ENCODE data around the gene CERK. TPM values are rescaled to one million over a fixed set of nuclear protein-coding genes. Genes with fewer than 3 reads are reported as not detected.

Gene CERK
- total and polyA plus RNA-seq, 9 of the 15 experiments (the other 6 are each of a cell fraction or from before 2014, with no cell fraction given): 1.1 to 14.9 (median 8.7) TPM

DNA sequence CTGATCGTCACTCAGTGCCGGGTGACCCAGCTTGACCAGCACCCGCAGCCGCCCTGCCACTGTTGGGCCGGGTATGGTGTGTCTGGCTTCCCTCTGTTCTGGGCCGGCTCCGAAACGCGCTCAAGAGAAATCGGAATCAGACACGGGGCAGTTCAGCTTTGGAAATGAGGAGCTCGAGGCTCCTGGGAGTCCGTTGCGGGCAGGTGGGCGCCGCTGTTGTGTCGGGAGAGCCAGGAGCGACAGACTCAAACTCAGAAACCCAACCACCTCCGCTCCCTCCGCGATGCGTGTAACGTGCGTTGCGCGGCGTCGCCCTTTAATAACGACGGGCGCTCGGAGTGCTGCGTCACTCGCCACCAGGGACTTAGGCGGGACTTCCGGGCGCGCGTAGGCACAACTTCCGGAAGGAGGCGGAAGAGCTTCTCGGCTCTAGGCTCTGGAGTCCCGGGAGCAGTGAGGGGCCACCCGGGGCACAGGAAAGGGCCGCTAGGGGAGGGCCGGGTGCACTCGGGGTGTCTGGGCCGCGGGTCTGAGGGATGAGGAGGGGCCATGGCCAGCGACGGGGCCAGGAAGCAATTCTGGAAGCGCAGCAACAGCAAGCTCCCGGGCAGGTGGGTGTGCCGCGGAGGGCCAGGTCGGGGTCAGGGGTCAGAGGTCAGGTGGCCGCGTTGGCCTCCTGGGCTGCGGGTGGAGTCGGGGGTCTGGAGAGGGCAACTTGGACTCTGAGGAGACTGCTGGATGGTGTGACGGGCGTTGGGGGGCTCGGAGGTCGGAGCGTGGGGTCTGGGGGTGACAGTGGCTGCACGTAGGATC, 24.4 kb upstream of the CERK start, which contains the start of gene TBC1D22A (continued):
- TF ChIP-seq, protein P1, sequence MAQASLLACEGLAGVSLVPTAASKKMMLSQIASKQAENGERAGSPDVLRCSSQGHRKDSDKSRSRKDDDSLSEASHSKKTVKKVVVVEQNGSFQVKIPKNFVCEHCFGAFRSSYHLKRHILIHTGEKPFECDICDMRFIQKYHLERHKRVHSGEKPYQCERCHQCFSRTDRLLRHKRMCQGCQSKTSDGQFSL (CRISPR knock-in tag; IDR thresholded peaks at IDR 0.05): no peak
- TF ChIP-seq, protein P1 (tag; IDR thresholded peaks at IDR 0.05): no peak
- TF ChIP-seq, protein P2, sequence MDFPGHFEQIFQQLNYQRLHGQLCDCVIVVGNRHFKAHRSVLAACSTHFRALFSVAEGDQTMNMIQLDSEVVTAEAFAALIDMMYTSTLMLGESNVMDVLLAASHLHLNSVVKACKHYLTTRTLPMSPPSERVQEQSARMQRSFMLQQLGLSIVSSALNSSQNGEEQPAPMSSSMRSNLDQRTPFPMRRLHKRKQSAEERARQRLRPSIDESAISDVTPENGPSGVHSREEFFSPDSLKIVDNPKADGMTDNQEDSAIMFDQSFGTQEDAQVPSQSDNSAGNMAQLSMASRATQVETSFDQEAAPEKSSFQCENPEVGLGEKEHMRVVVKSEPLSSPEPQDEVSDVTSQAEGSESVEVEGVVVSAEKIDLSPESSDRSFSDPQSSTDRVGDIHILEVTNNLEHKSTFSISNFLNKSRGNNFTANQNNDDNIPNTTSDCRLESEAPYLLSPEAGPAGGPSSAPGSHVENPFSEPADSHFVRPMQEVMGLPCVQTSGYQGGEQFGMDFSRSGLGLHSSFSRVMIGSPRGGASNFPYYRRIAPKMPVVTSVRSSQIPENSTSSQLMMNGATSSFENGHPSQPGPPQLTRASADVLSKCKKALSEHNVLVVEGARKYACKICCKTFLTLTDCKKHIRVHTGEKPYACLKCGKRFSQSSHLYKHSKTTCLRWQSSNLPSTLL (IDR thresholded peaks at IDR 0.05): no peak
- TF ChIP-seq ELF4 (CRISPR knock-in tag; IDR thresholded peaks at IDR 0.05): no peak
- no peak for TF ChIP-seq HDGF (IDR thresholded peaks at IDR 0.05)
- TF ChIP-seq NCOA4 (IDR thresholded peaks at IDR 0.05; ENCODE audit: partially characterized antibody): no peak
- no peak for TF ChIP-seq BCL6 (CRISPR knock-in tag; IDR thresholded peaks at IDR 0.05)
- peak; percentile 92 for TF ChIP-seq SIN3B (IDR thresholded peaks at IDR 0.05; ENCODE audit: low read depth)
- no peak for TF ChIP-seq FOXJ3 (CRISPR knock-in tag; IDR thresholded peaks at IDR 0.05)
- peak; percentile 86 for TF ChIP-seq POLR2AphosphoS5 (IDR thresholded peaks at IDR 0.05; ENCODE audit: control insufficient read depth, insufficient read depth, low read depth, low read length)
- no peak for TF ChIP-seq ZNF445 (CRISPR knock-in tag; IDR thresholded peaks at IDR 0.05; ENCODE audit: low read depth)
- no peak for TF ChIP-seq HOXB6 (CRISPR knock-in tag; IDR thresholded peaks at IDR 0.05; ENCODE audit: borderline replicate concordance)
- no peak for TF ChIP-seq KLF10 (CRISPR knock-in tag; IDR thresholded peaks at IDR 0.05)
- TF ChIP-seq RBM34 (IDR thresholded peaks at IDR 0.05; ENCODE audit: borderline replicate concordance, insufficient read depth, low read length): no peak
- TF ChIP-seq PTBP1 (IDR thresholded peaks at IDR 0.05; ENCODE audit: low read depth, low read length): no peak
- TF ChIP-seq NCOR1 (IDR thresholded peaks at IDR 0.05): no peak
- no peak for TF ChIP-seq ILF3 (IDR thresholded peaks at IDR 0.05; ENCODE audit: borderline replicate concordance)
- TF ChIP-seq BRCA1 (IDR thresholded peaks at IDR 0.05): no peak
- no peak for TF ChIP-seq BRCA1 (CRISPR knock-in tag; IDR thresholded peaks at IDR 0.05)
- TF ChIP-seq MEF2D (tag; conservative IDR thresholded peaks at IDR 0.05; ENCODE audit: low read depth): no peak
- TF ChIP-seq RAD51 (IDR thresholded peaks at IDR 0.05; ENCODE audit: borderline replicate concordance, low read depth): no peak
- no peak for TF ChIP-seq HMGN3 (IDR thresholded peaks at IDR 0.05; ENCODE audit: borderline replicate concordance, extremely low read depth, insufficient read length, low read depth, low read length)
- TF ChIP-seq DMBX1 (CRISPR knock-in tag; IDR thresholded peaks at IDR 0.05; ENCODE audit: borderline replicate concordance): no peak
- no peak for TF ChIP-seq ZNF830 (CRISPR knock-in tag; IDR thresholded peaks at IDR 0.05)
- TF ChIP-seq ZNF584 (CRISPR knock-in tag; IDR thresholded peaks at IDR 0.05; ENCODE audit: low read depth): no peak
- no peak for TF ChIP-seq PHB2 (IDR thresholded peaks at IDR 0.05; ENCODE audit: low read depth)
- no peak for TF ChIP-seq YBX1 (IDR thresholded peaks at IDR 0.05)
- peak; percentile 70 for TF ChIP-seq MXI1 (IDR thresholded peaks at IDR 0.05; ENCODE audit: low read depth, low read length)
- no peak for TF ChIP-seq TSC22D4 (tag; IDR thresholded peaks at IDR 0.05)
